Retinal pigment epithelial cell (primary cell): Measurements from ENCODE around the gene TMEM250.
A peak's percentile ranks its signal among the peaks of the same experiment; 100 is the strongest.

Source experiments
- DNase-seq: peaks from one replicate; pipeline ENCODE4 v3.0.0-alpha.2; 2010; ENCODE audit warnings: low read depth
- H3K4me3 ChIP-seq: 2 replicates; pipeline ENCODE4 v1.5.1; 2011; ENCODE audit warnings: mild to moderate bottlenecking, low read length, control low read depth, moderate library complexity
- CTCF ChIP-seq: conservative IDR thresholded peaks from 2 replicates; pipeline ENCODE4 v1.5.1; 2011; ENCODE audit warnings: low read depth, low read length, control low read depth, inconsistent platforms

Gene TMEM250

GRCh38 chr9:136129176-136129575 lies 10.5 kb upstream of the TMEM250 start:
- no peak overlapping the region for H3K4me3 ChIP-seq
- no peak for DNase-seq
- TF ChIP-seq CTCF = no peak

- H3K4me3 ChIP-seq = no peak overlapping the region
- TF ChIP-seq CTCF = no peak
- DNase-seq = no peak
Observed at GRCh38 chr9:136128436-136128835, 9.8 kb upstream of the TMEM250 start.

- no peak for DNase-seq
- no peak overlapping the region for H3K4me3 ChIP-seq
- no peak for TF ChIP-seq CTCF
Observed at GRCh38 chr9:136127313-136127712, 8.6 kb upstream of the TMEM250 start.

GRCh38 chr9:136124976-136125692 lies 6.5 kb upstream of the TMEM250 start:
- TF ChIP-seq CTCF = no peak
- H3K4me3 ChIP-seq = no peak overlapping the region

GRCh38 chr9:136122425-136123383 lies 4.0 kb upstream of the TMEM250 start:
- no peak overlapping the region for H3K4me3 ChIP-seq
- peak; percentile 95 for TF ChIP-seq CTCF
- no peak for DNase-seq

More at GRCh38 chr9:136124976-136125692, 6.5 kb upstream of the TMEM250 start:
- no peak for DNase-seq

GRCh38 chr9:136121801-136122200 lies 3.1 kb upstream of the TMEM250 start:
- no peak for DNase-seq
- no peak for TF ChIP-seq CTCF
- H3K4me3 ChIP-seq = no peak overlapping the region

GRCh38 chr9:136120438-136120844 lies 1.8 kb upstream of the TMEM250 start:
- no peak overlapping the region for H3K4me3 ChIP-seq
- DNase-seq = no peak
- TF ChIP-seq CTCF = no peak
